T-helper 2 cell treated with Interferon-gamma antibody and Interleukin-4, amounts not matched to agents 5 μg/mL and 100 μg/mL, for 36 hours (primary cell): ENCODE data around the gene PRAMEF5.
"Not testable (repeated sequence)": the region's sequence is repeated elsewhere in the genome, so short reads cannot be mapped to it uniquely, and the experiment has no call there.

Experiments
- DNase-seq: peaks from one replicate; pipeline ENCODE4 v3.0.0; 2021; ENCODE audit warnings: low spot score
- H3K27ac Mint-ChIP-seq: one replicate; pipeline ENCODE4 v1.8.0; 2021; ENCODE audit warnings: mild to moderate bottlenecking, mixed read lengths
- H3K27me3 Mint-ChIP-seq: one replicate; pipeline ENCODE4 v1.8.0; 2021; ENCODE audit warnings: low read depth, mixed read lengths
- H3K36me3 Mint-ChIP-seq: one replicate; pipeline ENCODE4 v1.8.0; 2021; ENCODE audit warnings: low read depth, mixed read lengths
- H3K4me1 Mint-ChIP-seq: one replicate; pipeline ENCODE4 v1.8.0; 2021; ENCODE audit warnings: low read depth, mixed read lengths
- H3K4me3 Mint-ChIP-seq: one replicate; pipeline ENCODE4 v1.8.0; 2022; ENCODE audit warnings: mild to moderate bottlenecking, moderate library complexity, mixed read lengths
- H3K9me3 Mint-ChIP-seq: one replicate; pipeline ENCODE4 v1.8.0; 2021; ENCODE audit warnings: mixed read lengths

The PRAMEF5 gene

GRCh38 chr1:13303239-13303638 is 49.2 kb downstream of the PRAMEF5 start, which contains the start of gene PRAMEF33:
Gene PRAMEF33 (plus strand): TSS chr1:13303539. CDS start chr1:13305955, 2,416 bp downstream.
- not testable (repeated sequence) for H3K27ac Mint-ChIP-seq, DNase-seq, H3K36me3 Mint-ChIP-seq, H3K4me1 Mint-ChIP-seq, H3K27me3 Mint-ChIP-seq, H3K4me3 Mint-ChIP-seq, H3K9me3 Mint-ChIP-seq
